H1 (cell line): Measurements from ENCODE around the gene PDE4D. TPM values are rescaled to one million over a fixed set of nuclear protein-coding genes. Genes with fewer than 3 reads are reported as not detected.

Experiments used
- CTCF ChIA-PET: fragments of 300-600 bp; sonication (Branson Sonifier 250); formaldehyde crosslinking; loops from one replicate; lab custom pipeline; 2021; ENCODE audit not compliant: partially characterized antibody; lab: Charles Lee
- POLR2A ChIA-PET: fragments of 300-600 bp; sonication (Branson Sonifier 250); formaldehyde crosslinking; loops from one replicate; lab custom pipeline; 2021; ENCODE audit warnings: inconsistent platforms; ENCODE audit not compliant: partially characterized antibody; lab: Charles Lee
- DNase-seq, 2 experiments: peaks; one replicate each; pipeline versions ENCODE4 v3.0.0 to v3.0.0-alpha.2; 2010 to 2022; ENCODE audit warnings: low spot score in 2 of 2, low read depth in 1 of 2, mixed read lengths in 1 of 2
- FAIRE-seq: peaks from 2 replicates; lab custom pipeline; 2011; peaks lifted over from hg19 to GRCh38; lab: Jason Lieb, UNC
- H2AFZ ChIP-seq: 2 replicates; pipeline ENCODE4 v1.8.1; 2012; ENCODE audit warnings: low read length, inconsistent platforms
- H2AK5ac ChIP-seq: 2 replicates; pipeline ENCODE4 v1.6.1; 2013; ENCODE audit warnings: low read depth, low read length
- H2BK120ac ChIP-seq: replicated peaks from 2 replicates; pipeline ENCODE3; 2013; ENCODE audit warnings: low read depth, low read length, inconsistent platforms
- H2BK12ac ChIP-seq: 2 replicates; pipeline ENCODE4 v1.6.1; 2013; ENCODE audit warnings: low read depth, low read length
- H2BK15ac ChIP-seq: 2 replicates; pipeline ENCODE4 v1.6.1; 2013; ENCODE audit warnings: low read length
- H2BK20ac ChIP-seq: 2 replicates; pipeline ENCODE4 v1.6.1; 2013; ENCODE audit warnings: low read length
- H2BK5ac ChIP-seq: 2 replicates; pipeline ENCODE4 v1.6.1; 2013; ENCODE audit warnings: low read depth, low read length
- H3K14ac ChIP-seq: 2 replicates; pipeline ENCODE4 v1.6.1; 2013; ENCODE audit warnings: inconsistent platforms; ENCODE audit not compliant: insufficient read length
- H3K18ac ChIP-seq: 2 replicates; pipeline ENCODE4 v1.6.1; 2013; ENCODE audit warnings: low read length; ENCODE audit errors: extremely low read depth
- H3K23ac ChIP-seq: 2 replicates; pipeline ENCODE4 v1.6.1; 2013; ENCODE audit warnings: inconsistent platforms; ENCODE audit not compliant: insufficient read length
- H3K23me2 ChIP-seq: 2 replicates; pipeline ENCODE4 v1.6.1; 2013; ENCODE audit warnings: low read depth, low read length
- H3K27ac ChIP-seq: 2 replicates; pipeline ENCODE4 v1.6.1; 2011; ENCODE audit warnings: low read depth, low read length, inconsistent platforms
- H3K27me3 ChIP-seq, 4 experiments: replicated peaks in 1 of 4; 1 replicate in 1 of 4; 2 replicates in 3 of 4; pipeline versions ENCODE4 v1.6.1 to v1.8.1; 2011 to 2013; ENCODE audit warnings: low read length in 3 of 4, mild to moderate bottlenecking in 3 of 4, inconsistent platforms in 2 of 4, mixed read lengths in 2 of 4, moderate library complexity in 1 of 4; ENCODE audit not compliant: control insufficient read depth in 3 of 4, insufficient read depth in 3 of 4; ENCODE audit errors: extremely low read depth in 1 of 4
- H3K36me3 ChIP-seq, 4 experiments: 2 replicates each; pipeline versions ENCODE4 v1.6.1 to v1.8.1; 2011 to 2013; ENCODE audit warnings: mild to moderate bottlenecking in 4 of 4, low read length in 3 of 4, moderate library complexity in 2 of 4, control low read depth in 1 of 4, inconsistent platforms in 1 of 4; ENCODE audit not compliant: insufficient read depth in 4 of 4, control insufficient read depth in 2 of 4
- H3K4ac ChIP-seq: replicated peaks from 2 replicates; pipeline ENCODE3; 2013; ENCODE audit warnings: low read length, low read depth, mixed read lengths, inconsistent platforms; ENCODE audit not compliant: insufficient read length
- H3K4me1 ChIP-seq, 4 experiments: replicated peaks in 1 of 4; 1 replicate in 1 of 4; 2 replicates in 3 of 4; pipeline versions ENCODE4 v1.6.1 to v1.8.1; 2011 to 2013; ENCODE audit warnings: low read length in 3 of 4, inconsistent platforms in 2 of 4, mixed read lengths in 1 of 4; ENCODE audit not compliant: insufficient read depth in 4 of 4, control insufficient read depth in 3 of 4
- H3K4me2 ChIP-seq, 2 experiments: 2 replicates each; pipeline versions ENCODE4 v1.6.1 to v1.8.1; 2011 to 2013; ENCODE audit warnings: low read depth in 2 of 2, low read length in 2 of 2, control low read depth in 1 of 2, inconsistent platforms in 1 of 2, mild to moderate bottlenecking in 1 of 2; ENCODE audit not compliant: insufficient read depth in 1 of 2
- H3K4me3 ChIP-seq, 4 experiments: fragments of 200-600, 300-600 bp in 1 of 4; sonication (generic), shearing (Covaris generic), sonication (Bioruptor Twin) in 1 of 4; 2 replicates each; pipeline versions ENCODE4 v1.5.1 to v1.8.1; 2011 to 2016; ENCODE audit warnings: low read length in 4 of 4, low read depth in 3 of 4, control low read depth in 2 of 4, inconsistent platforms in 2 of 4, mild to moderate bottlenecking in 2 of 4, mixed read lengths in 1 of 4, moderate library complexity in 1 of 4; ENCODE audit not compliant: insufficient read depth in 2 of 4; ENCODE audit errors: extremely low read depth in 1 of 4
- H3K56ac ChIP-seq: replicated peaks from 2 replicates; pipeline ENCODE3; 2013; ENCODE audit warnings: low read depth, mild to moderate bottlenecking, mixed read lengths, low read length, inconsistent platforms; ENCODE audit not compliant: insufficient read length
- H3K79me1 ChIP-seq: 2 replicates; pipeline ENCODE4 v1.6.1; 2013; ENCODE audit warnings: low read depth, low read length, control low read depth
- H3K79me2 ChIP-seq, 2 experiments: 2 replicates each; pipeline versions ENCODE4 v1.6.1 to v1.8.1; 2012 to 2013; ENCODE audit warnings: low read length in 2 of 2, mild to moderate bottlenecking in 2 of 2, inconsistent platforms in 1 of 2; ENCODE audit not compliant: insufficient read depth in 2 of 2, control insufficient read depth in 1 of 2
- H3K9ac ChIP-seq, 4 experiments: replicated peaks in 1 of 4; 1 replicate in 1 of 4; 2 replicates in 3 of 4; pipeline versions ENCODE4 v1.6.1 to v1.8.1; 2011 to 2013; ENCODE audit warnings: low read depth in 3 of 4, low read length in 3 of 4, control low read depth in 2 of 4, mild to moderate bottlenecking in 2 of 4, moderate library complexity in 2 of 4, inconsistent platforms in 1 of 4; ENCODE audit errors: extremely low read depth in 1 of 4
- H3K9me3 ChIP-seq, 2 experiments: 2 replicates each; pipeline versions ENCODE4 v1.6.1 to v1.8.1; 2012 to 2013; ENCODE audit warnings: mild to moderate bottlenecking in 2 of 2, moderate library complexity in 2 of 2, control low read depth in 1 of 2, inconsistent platforms in 1 of 2, low read depth in 1 of 2, low read length in 1 of 2, mixed read lengths in 1 of 2; ENCODE audit not compliant: insufficient read depth in 2 of 2
- H4K20me1 ChIP-seq, 2 experiments: replicated peaks in 1 of 2; 2 replicates each; pipeline versions ENCODE3 to v1.8.1; 2011 to 2013; ENCODE audit warnings: inconsistent platforms in 2 of 2, low read length in 2 of 2, mild to moderate bottlenecking in 1 of 2; ENCODE audit not compliant: insufficient read depth in 2 of 2, control insufficient read depth in 1 of 2
- H4K5ac ChIP-seq: 2 replicates; pipeline ENCODE4 v1.6.1; 2013; ENCODE audit warnings: low read length, low read depth, mixed read lengths, inconsistent platforms; ENCODE audit not compliant: insufficient read length
- H4K8ac ChIP-seq: 2 replicates; pipeline ENCODE4 v1.8.0; 2013; ENCODE audit warnings: mild to moderate bottlenecking, moderate library complexity, low read length, inconsistent platforms; ENCODE audit not compliant: insufficient read depth; ENCODE audit errors: extremely low read depth
- H4K91ac ChIP-seq: replicated peaks from 2 replicates; pipeline ENCODE3; 2013; ENCODE audit warnings: low read length, mixed read lengths, inconsistent platforms; ENCODE audit not compliant: insufficient read length
- EP300 ChIP-seq, 2 experiments: IDR thresholded peaks; 1 replicate in 1 of 2; 2 replicates in 1 of 2; pipeline ENCODE4 v1.6.1; 2011 to 2012; ENCODE audit warnings: low read depth in 2 of 2, low read length in 2 of 2, mild to moderate bottlenecking in 2 of 2, borderline replicate concordance in 1 of 2, inconsistent platforms in 1 of 2, moderate library complexity in 1 of 2
- WGBS, 2 experiments: shearing (Covaris generic) in 1 of 2; methylation state at CpG; one replicate each; pipeline versions ENCODE4 v1.1.6 to v1.1.7; 2013 to 2015; ENCODE audit warnings: low lambda C conversion rate in 2 of 2, mixed read lengths in 2 of 2, inconsistent platforms in 1 of 2, low coverage in 1 of 2, missing lambda C conversion rate in 1 of 2; ENCODE audit not compliant: insufficient replicate concordance in 2 of 2, insufficient coverage in 1 of 2, insufficient read length in 1 of 2; ENCODE audit errors: extremely low coverage in 1 of 2, missing lambda C conversion rate in 1 of 2; 5-methylcytosine and 5-hydroxymethylcytosine counted together
- polyA plus RNA-seq, 7 experiments: library from polyadenylated mRNA; depleted of rRNA in 3 of 7; stranded (reverse) in 5 of 7; unstranded in 2 of 7; fragments of >200 nt in 5 of 7; fragments of 200-250 nt in 2 of 7; gene quantifications; 1 replicate in 5 of 7; 2 replicates in 1 of 7; 4 replicates in 1 of 7; pipeline versions ENCODE4 v1.2.1 to v1.2.3, GENCODE V29; 2011 to 2013; ENCODE audit warnings: missing spikeins in 2 of 7, mixed read lengths in 2 of 7
- total RNA-seq: library from RNA; stranded (reverse); fragmentation: NEBNext Ultra II Directional; extraction: Animal tissue kit (Norgen Biotek cat#: 25700); gene quantifications from 2 replicates; pipeline ENCODE4 v1.2.1, GENCODE V29; 2021
- TF ChIP-seq, protein P1 (sequence below): IDR thresholded peaks from 2 replicates; pipeline ENCODE4 v1.6.1; 2011; ENCODE audit warnings: low read depth, mild to moderate bottlenecking, low read length; ENCODE audit not compliant: insufficient read depth

Gene PDE4D
- total and polyA plus RNA-seq, 2 of the 8 experiments (the other 6 are each of a cell fraction or from before 2014, with no cell fraction given) = 2.3 to 3.7 TPM

DNA sequence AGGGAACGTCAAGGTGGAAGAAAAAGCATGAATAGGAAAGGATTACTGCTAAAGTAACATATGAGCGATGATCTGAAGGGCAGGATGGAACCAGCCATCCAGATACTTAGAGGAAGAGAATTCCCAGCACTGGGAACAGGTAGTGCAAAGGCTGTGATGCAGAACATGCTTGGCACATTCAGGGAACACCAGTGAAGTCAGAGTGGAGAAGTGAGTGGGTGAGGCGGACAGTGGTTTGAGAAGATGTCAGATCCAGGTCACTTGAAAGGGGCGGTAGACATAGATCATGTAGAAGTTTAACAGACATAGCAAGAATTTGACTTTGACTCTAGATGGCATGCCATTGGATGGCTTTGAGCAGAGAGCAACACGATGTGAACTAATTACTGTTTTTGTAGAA, 374.2 kb downstream of the PDE4D start:
- CTCF ChIA-PET = no interaction called here
- Histone ChIP-seq H4K91ac (no peak overlapping the region), H3K79me1 (no peaks in the 10 kb centered on the region), H2AK5ac (no peak overlapping the region), H3K27ac (no peak overlapping the region), H3K9ac (no peak overlapping the region), H3K4me2 (no peak overlapping the region), H4K20me1 (no peaks in the 10 kb centered on the region), H3K23me2 (no peaks in the 10 kb centered on the region), H2AFZ (no peak overlapping the region), H3K79me2 (no peaks in the 10 kb centered on the region), H3K36me3 (no peaks in the 10 kb centered on the region), H3K18ac (no peak overlapping the region), H3K4ac (no peak overlapping the region), H2BK5ac (no peak overlapping the region), H3K23ac (no peak overlapping the region), H3K14ac (no peak overlapping the region), H4K5ac (no peak overlapping the region), H4K8ac (no peak overlapping the region)
- no peak for FAIRE-seq
- TF ChIP-seq, protein P1, sequence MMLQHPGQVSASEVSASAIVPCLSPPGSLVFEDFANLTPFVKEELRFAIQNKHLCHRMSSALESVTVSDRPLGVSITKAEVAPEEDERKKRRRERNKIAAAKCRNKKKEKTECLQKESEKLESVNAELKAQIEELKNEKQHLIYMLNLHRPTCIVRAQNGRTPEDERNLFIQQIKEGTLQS = no peak
- TF ChIP-seq EP300 (IDR thresholded peaks at IDR 0.05; ENCODE audit: borderline replicate concordance in 1 of 2, low read depth in 2 of 2, low read length in 2 of 2) = no peak
- TF ChIP-seq, all 59 proteins: peak for 0
- Histone ChIP-seq H3K4me3 (no peak overlapping the region), H2BK20ac (no peak overlapping the region), H3K27me3 (no peaks in the 10 kb centered on the region), H3K56ac (no peak overlapping the region), H2BK120ac (no peak overlapping the region), H3K4me1 (peaks cover 0 to 2% (median 0%) of the 10 kb centered on the region in 4 experiments; a peak in 1 of 7 replicates), H2BK15ac (no peak overlapping the region), H3K9me3 (peaks cover 0 to 5% of the 10 kb centered on the region in 2 experiments; a peak in 2 of 4 replicates), H2BK12ac (no peak overlapping the region)
- DNase-seq = no peak
- POLR2A ChIA-PET = no interaction called here
- 90% methylated on average over 5 of the region's 5 CpGs; no CpG with 5 or more reads in 1 of the 2 experiments for WGBS, 2 experiments
